HG03066 (cell line): ENCODE measurements around the gene TRIM17.

Experiments used
- ATAC-seq: cut with Tn5 transposase; IDR thresholded peaks from one replicate; pipeline ENCODE4 v1.9.1; 2021; ENCODE audit warnings: low read depth; ENCODE audit not compliant: unreplicated experiment

Gene TRIM17, protein sequence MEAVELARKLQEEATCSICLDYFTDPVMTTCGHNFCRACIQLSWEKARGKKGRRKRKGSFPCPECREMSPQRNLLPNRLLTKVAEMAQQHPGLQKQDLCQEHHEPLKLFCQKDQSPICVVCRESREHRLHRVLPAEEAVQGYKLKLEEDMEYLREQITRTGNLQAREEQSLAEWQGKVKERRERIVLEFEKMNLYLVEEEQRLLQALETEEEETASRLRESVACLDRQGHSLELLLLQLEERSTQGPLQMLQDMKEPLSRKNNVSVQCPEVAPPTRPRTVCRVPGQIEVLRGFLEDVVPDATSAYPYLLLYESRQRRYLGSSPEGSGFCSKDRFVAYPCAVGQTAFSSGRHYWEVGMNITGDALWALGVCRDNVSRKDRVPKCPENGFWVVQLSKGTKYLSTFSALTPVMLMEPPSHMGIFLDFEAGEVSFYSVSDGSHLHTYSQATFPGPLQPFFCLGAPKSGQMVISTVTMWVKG

DNA sequence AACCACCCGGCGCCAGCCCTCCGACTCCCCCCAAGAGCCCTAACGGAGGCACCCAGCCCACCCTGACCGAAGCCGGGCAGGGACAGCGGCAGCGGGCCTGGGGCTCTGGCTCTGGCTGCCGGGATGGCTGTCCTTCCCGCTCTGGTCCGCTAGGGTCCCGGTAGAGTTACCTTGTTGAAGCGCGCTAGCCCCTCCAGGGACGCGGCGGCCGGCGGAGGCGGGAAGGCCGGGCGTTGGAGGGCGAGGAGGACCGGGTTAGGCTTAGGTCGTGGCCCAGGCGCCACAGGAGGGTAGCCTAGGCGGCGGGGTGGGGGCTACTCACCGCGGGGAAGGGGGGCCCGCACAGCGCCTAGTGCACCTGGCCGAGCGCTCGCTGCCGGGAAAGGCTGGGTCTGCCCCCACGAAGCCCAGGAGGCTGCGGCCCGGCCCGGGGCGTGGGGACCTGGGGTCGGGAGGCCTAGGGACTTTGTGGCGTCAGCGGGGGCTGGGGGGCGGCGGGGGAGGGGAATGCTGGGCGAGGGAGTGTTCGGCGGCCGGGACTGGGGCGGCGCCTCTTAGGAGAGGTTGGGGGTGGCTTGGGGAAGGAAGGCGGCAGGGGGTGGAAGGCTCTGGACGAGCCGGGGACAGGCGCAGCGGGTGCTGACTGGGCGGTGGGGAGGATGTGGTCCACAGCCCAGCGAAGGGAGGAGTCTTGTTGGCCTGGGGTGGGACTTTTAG, at the start of gene TRIM17:
TSS of gene TRIM17 (minus strand) at position 645 of the 717 bp plus-strand sequence. CDS start 1,789 bp downstream, outside the sequence.
- ATAC-seq: no peak

DNA sequence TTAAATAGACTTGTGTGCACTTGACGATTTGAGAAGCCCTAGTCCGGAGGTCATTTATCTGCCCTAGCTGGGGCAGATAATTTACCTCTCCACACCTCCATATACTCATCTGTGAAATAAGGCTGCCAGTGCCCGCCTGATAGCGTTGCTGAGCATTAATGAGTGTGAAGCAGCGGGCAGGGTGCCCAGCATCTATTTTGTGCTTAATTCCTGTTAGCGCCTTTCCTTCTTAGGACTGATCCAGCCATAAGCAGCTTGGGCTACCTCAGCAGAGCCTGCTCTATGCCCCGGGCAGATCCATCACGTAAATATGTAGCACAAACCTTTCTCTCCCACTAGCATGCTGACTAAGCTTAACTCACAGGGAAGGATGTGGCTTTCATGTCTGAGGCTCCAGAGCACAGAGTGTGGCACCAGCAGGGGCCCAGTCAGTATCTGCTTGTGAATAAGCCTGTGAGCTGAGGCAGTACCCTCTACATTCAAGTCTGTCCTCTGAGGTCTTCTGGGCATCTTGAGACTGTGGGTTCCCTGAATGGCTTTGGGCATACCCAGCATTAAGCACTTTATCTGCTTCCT, 49.0 kb upstream of the TRIM17 start:
- no peak for ATAC-seq

DNA sequence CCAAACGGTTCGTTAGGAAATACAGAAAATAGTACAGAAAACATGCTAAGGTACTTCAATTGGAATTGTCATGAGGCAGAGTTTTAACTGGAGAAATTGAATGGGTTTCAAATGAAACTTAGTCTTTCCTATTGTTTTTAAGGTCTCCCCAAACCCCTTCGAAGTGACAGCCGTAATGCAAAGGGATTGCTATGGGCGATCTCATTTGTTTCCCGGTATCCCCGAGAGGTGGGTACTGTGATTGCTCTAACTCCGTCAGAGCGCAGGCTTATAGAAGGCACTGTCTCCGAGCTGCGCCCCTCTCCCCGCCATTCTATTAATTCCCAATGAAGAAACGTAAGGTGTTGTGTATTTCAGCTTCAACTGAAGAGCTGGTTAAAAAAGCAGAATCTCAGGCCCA, 48.5 kb upstream of the TRIM17 start:
- ATAC-seq: no peak

DNA sequence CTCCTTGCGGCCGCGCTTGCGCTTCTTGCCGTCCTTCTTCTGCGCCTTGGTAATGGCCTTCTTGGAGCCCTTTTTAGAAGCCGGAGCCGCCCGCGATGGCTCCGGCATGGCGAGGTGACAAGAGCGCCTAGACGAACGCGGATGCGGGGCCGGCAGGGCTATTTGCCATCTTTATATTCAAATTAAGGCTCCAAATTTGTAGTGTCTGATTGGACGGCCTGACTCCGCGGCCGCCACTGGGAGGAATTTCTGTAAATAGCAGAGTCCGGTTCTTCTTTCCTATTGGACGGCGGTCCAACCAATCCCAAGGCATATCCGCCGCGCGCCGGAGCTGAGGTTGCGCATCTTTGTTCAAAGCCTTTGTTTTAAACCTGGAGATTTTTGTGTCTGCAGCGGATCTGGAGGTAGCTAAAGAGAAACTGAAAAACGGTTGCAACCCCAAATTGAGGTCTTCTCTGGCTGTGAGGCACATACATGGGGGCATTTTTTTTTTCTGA, 47.9 kb upstream of the TRIM17 start:
- peak; percentile 79 for ATAC-seq

DNA sequence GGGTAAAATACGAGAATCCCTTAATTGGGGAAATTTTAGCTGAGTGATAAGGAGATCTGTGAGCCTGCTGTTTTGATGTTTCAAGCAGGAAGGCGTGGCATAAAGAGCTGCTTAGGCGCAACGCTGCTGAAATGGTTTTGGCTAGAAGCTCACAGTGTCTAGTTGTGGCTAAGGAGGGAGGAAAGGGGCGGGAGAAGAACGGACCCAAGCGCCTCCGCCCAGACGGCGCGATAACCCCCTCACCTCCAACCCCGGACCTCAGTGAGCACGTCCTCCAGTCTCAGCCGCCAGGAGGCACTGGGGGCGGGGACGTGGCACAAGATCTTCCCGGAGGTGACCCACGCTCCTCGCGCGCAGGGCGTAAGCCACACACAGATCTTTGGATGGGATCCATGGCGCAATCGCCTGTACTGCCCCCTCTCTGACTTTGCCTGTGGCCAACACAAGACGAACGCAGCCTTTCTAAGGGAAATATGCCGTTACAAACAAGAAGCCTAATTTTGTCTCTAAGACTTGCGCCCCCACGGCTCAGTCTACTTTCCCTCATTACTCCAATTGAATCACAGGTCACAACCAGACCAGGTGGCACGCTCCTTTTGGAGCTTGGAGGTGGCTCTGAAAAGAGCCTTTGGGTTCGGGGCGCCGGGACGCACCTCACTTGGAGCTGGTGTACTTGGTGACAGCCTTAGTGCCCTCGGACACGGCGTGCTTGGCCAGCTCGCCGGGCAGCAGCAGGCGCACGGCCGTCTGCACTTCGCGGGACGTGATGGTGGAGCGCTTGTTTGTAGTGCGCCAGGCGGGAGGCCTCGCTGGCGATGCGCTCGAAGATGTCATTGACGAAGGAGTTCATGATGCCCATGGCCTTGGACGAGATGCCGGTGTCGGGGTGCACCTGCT, 47.1 kb upstream of the TRIM17 start:
- ATAC-seq: peak; percentile 41

DNA sequence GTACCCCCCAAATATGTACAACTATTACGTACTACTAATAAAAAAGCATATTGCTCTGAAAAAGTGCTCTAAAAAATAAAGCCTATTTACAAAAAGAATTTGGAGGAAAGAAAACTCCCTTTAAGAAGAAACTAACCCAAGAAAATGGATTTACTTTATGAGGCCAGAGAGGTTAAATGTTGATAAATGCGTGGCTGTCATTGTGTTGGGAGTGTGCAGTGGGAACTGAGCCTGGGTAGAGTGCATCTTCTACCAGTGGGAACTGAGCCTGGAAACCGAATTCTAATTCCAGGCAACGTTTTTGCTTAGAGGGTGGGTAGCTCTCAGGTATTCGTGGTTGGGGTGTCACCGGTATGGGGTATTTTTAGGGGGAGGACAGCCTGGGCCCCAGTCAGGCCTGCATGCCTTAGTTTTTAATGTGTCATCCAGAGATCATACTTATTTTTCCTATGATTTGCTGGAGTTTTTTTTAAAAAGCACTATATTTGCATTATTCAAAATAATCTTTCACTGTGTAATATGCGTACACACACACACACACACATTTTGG, 46.4 kb upstream of the TRIM17 start:
- ATAC-seq: no peak

DNA sequence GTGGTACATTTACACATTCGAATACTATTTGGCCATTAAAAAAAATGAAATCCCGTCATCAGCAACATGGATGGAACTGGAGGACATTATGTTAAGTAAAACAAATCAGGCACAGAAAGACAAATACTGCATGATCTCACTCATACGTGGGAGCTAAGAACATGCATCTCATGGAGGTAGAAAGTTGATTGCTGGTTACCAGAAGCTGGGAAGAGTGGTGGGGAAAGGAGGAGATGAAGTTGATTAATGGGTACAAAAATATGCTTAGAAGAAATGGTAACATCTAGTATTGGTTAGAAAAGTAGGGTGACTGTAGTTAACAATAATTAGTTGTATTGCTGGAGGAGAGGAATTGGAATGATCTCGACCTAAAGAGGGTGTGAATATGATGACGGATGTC, 45.9 kb upstream of the TRIM17 start:
- no peak for ATAC-seq

DNA sequence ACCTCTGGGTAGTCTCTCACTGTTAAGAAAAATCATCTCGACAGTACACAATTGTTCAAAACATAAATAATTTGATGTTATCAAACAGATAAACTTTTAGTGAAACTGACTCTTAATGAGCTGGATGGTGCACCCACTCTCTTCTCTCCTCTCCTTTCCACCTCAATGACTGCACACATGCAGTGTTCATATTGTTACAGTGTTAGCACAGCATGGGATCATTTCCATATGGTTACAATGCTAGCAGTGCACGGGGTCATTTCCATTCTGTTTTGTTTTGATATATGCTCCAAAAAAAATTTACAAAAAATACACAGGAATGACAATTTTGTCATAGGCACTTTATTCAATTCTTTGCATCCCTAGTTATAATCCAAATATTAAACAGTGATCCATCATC, 44.2 kb upstream of the TRIM17 start:
- no peak for ATAC-seq

DNA sequence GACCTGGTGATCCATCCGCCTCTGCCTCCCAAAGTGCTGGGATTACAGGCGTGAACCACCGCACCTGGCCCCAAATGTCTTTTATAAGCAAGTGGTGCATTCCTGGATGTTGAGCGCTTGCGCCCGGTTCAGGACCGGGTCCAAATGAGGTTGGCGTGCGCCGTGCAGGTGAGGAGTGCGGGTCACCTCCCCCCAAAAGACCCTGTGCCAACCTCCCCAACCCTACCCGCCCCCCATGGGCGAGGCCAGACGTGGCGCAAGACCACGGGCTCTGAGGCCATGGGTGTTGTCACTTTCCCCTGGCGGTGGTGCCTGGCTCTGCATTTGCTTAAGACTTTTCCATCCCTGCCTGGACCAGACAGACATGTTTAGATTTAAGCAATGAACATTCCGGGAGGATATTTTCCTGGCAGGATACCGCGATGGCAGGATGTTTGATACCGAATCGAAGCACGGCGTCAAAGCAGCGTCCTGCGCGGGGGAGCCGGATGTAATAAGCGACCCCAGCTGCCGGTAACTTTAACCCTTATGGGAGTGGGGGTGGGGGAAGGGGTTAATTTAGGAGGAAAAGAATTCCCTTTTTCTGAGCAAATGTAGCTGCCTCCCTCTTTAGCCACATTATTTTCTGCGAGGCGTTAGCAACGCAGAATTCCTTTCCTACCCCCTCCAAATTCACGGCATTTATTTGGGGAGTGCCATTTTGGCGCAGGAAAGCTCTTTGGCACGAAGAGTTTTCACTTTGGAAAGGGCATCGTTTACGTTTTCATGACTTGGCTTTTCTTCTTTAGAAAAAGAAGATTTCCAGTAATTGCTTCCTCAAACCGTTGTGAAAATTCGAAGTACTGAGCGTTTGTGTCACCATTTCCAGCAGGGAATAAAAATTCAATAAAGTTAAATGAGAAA, 42.7 kb upstream of the TRIM17 start:
- no peak for ATAC-seq

DNA sequence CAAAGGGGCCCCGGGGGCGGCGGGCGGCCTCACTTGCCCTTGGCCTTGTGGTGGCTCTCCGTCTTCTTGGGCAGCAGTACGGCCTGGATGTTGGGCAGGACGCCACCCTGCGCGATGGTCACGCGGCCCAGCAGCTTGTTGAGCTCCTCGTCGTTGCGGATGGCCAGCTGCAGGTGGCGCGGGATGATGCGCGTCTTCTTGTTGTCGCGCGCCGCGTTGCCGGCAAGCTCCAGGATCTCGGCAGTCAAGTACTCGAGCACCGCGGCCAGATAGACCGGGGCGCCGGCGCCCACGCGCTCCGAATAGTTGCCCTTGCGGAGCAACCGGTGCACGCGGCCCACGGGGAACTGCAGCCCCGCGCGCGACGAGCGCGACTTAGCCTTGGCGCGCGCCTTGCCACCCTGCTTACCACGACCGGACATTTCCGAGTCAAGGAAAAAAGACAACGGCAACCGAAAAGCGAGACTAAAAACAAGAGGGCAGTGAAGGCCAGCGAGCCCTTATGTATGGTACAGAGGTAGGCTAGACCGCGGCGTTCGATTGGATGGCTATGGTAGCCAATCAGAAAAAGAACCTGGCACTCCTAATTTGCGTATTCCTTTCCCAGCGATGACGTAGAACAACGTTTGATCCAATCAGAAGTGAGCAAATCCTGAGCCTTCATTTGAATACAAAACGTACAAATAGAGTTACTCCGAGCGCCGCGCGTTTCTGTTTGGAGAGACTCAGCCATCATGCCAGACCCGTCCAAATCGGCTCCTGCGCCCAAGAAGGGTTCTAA, 40.9 kb upstream of the TRIM17 start:
- ATAC-seq: peak; percentile 82

DNA sequence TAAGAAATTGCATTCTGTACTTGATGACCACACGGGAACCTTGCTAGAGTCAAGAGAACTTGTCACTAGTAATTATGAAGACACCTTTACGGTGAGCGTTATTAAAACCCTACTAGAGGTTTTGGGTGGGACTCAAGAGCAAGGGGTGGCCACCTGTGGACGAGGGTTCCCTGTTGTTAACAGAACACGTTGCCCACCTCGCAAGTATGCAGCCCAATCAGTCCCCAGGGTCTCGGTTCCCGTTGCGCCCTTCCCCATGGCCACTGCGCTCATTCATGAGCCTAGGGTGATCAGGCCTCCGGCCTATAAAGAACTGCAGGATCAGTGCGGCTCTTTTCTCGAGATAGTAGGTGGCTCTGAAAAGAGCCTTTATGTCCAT, 40.3 kb upstream of the TRIM17 start:
- ATAC-seq: no peak

DNA sequence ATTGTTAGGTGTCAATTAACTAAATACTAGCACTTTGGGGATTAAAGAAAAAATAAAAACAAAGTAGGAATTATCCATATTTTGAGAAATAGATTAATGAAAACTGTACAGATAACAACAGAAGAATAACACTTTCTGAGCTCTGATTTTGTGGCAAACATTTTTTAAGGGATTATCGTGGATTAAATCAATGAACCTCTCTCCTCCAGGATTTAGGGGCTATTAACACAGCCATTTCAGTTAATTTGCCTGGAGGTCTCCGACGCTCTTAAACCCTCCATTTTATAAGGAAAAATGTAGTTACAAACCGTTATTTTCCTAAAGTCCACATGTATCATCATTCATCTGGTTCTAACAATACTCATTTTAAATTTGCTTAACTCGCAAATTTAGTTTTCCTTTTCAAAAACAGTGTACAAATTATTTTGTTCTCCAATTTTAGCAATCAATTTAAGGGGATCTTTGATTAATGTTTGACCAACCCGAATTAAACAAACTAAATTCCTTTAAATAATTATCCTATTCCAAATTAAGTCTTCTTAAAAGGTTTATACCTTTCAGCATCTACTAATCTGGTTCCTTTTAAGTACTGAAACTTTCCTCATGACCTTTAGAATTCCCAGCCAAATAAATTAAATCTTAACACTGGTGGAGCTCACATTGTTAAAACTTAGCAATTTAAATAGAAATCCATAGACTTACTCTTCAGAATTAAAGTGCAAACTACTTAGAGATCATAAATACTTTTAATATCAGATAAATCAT, 39.8 kb upstream of the TRIM17 start:
- no peak for ATAC-seq

DNA sequence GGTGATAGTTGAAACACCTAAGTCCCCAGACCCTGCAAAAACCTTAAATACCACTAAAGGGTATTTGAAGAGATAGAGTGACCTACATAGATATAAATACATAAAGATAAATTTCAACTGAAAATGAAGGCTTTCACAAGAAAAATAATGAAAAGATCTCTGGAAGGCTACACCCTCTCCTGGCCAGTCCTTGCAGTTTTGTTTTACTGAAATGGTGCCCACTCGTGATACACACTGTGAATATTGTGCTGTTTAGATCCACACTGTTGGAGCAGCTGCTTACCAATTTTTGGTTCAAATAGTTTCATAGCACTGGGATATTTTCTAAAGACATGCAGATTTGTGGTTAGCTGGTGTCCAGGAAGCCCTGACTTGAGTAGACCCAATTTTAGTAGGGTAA, 39.1 kb upstream of the TRIM17 start:
- no peak for ATAC-seq

DNA sequence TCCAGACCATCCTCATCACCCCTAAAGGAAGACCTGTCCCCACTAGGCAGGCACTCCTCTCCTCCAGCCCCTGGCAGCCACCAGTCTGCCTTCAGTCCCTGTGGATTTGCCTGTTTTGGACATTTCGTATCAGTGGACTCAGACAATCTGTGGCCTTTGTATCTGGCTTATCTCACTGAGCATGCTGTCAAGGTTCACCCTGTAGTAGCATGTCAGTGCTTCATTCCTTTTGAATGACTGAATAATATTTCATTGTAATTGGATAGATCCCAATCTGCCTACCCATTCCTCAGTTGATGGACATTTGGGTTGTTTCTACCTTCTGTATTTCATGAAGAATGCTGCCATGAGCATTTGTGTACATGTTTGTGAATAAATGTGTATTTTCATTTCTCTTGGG, 37.6 kb upstream of the TRIM17 start:
- no peak for ATAC-seq

DNA sequence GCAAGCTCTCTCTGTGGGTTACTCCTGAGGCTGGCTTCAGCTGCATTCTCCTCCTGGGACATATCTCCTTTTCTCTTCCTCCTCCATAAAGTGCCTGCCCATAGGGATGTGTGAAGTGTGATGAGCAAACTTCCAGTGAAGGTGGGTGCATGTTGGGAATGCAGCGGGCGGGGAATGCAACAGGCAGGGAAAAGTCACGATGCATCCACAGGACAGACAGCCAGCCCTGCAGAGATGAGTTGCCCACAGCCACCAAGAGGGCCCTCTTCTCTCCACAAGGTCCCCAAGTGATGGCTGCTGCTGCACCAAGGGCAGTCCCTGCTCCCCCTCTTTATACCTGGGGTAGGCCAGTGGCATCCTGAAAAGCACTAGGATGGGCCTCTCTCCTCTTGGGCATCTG, 37.0 kb upstream of the TRIM17 start:
- ATAC-seq: no peak

DNA sequence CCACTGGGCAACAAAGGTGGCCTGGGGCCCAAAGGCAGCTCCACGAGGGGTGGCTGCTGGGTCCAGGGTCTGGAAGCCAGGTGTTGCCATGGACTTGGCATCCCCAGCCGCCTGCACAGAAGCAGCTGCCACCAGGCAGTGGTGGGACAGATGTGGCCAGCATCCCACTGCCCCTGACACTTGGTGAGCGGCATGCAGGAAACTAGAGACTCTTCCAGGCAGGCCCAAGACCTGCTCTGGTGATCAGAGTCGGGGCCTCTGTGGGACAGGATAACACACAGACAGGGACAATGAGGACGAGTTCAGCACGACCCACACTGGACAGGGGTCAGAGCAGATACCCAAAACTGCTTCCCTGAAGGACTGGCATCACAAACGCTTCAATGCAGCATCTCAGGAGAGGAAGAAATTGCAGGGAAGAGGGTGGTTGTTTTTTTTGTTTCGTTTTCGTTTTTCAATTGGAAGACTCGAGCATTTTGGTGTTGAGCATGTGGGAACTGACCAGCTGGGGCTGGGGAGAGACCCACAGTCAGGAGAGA, 36.4 kb upstream of the TRIM17 start:
- ATAC-seq: no peak
